ENCODE measurements around the gene PRSS22. TPM values are rescaled to one million over a fixed set of nuclear protein-coding genes. Genes with fewer than 3 reads are reported as not detected.

Gene PRSS22
- total RNA-seq, 1 donor, result not detected

DNA sequence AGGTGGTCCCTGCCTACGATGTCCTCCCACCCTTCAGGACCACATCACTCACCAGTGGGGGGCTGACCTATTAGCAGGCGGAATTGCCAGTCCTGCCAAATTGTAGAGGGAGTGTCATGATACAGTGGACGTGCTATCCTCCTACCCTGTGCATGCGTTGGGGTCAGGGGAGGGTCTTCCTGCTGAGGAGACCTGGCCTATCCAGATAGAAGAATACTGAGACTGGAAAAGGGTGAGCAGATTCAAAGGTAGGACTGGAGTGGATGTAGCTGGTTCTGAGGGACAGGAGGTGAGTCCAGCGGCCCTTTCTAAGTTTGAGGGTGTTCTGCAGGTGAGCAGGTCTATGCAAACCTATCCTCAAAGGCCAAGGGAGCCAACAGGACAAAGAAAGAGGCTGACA lies 51.7 kb downstream of the PRSS22 start:
- TF ChIP-seq, protein P1, sequence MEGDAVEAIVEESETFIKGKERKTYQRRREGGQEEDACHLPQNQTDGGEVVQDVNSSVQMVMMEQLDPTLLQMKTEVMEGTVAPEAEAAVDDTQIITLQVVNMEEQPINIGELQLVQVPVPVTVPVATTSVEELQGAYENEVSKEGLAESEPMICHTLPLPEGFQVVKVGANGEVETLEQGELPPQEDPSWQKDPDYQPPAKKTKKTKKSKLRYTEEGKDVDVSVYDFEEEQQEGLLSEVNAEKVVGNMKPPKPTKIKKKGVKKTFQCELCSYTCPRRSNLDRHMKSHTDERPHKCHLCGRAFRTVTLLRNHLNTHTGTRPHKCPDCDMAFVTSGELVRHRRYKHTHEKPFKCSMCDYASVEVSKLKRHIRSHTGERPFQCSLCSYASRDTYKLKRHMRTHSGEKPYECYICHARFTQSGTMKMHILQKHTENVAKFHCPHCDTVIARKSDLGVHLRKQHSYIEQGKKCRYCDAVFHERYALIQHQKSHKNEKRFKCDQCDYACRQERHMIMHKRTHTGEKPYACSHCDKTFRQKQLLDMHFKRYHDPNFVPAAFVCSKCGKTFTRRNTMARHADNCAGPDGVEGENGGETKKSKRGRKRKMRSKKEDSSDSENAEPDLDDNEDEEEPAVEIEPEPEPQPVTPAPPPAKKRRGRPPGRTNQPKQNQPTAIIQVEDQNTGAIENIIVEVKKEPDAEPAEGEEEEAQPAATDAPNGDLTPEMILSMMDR (IDR thresholded peaks at IDR 0.05; ENCODE audit: extremely low read depth, low read depth, low read length), result no peak
- Histone ChIP-seq H3K27ac (ENCODE audit: low read depth, low read length) (no peak overlapping the region), H3K27me3 (ENCODE audit: insufficient read depth, low read length) (peaks cover 21% of the 10 kb centered on the region), H3K36me3 (ENCODE audit: insufficient read depth, low read length) (no peaks in the 10 kb centered on the region), H2AFZ (ENCODE audit: low read length) (no peak overlapping the region), H3K4me2 (ENCODE audit: insufficient read depth, low read length) (no peak overlapping the region), H3K4me3 (ENCODE audit: insufficient read depth, low read length) (no peak overlapping the region), H4K20me1 (ENCODE audit: insufficient read depth, low read length) (no peaks in the 10 kb centered on the region), H3K79me2 (ENCODE audit: insufficient read depth, low read length) (no peaks in the 10 kb centered on the region), H3K9me3 (ENCODE audit: low read depth, low read length) (peaks cover 6% of the 10 kb centered on the region), H3K4me1 (ENCODE audit: insufficient read depth, low read length) (no peaks in the 10 kb centered on the region)
- peak; percentile 69 for DNase-seq (ENCODE audit: insufficient read length, low spot score, missing footprints)

DNA sequence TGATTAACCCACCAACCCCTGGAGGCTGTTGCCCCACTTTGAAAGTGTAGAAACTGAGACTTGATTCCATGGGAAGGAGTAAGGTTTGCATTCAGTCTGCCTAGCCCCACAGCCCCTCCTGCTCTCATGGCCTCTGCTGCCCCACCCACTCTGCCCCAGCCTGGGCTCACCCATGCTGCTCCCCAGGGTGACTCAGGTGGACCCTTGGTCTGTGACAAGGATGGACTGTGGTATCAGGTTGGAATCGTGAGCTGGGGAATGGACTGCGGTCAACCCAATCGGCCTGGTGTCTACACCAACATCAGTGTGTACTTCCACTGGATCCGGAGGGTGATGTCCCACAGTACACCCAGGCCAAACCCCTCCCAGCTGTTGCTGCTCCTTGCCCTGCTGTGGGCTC lies 53.2 kb downstream of the PRSS22 start:
- H4K20me1 ChIP-seq (ENCODE audit: insufficient read depth, low read length), result no peaks in the 10 kb centered on the region
- H3K27me3 ChIP-seq (ENCODE audit: insufficient read depth, low read length), result peaks cover 13% of the 10 kb centered on the region
- H3K27ac ChIP-seq (ENCODE audit: low read depth, low read length), result no peak overlapping the region
- H3K4me1 ChIP-seq (ENCODE audit: insufficient read depth, low read length), result no peaks in the 10 kb centered on the region
- H3K79me2 ChIP-seq (ENCODE audit: insufficient read depth, low read length), result no peaks in the 10 kb centered on the region
- H3K36me3 ChIP-seq (ENCODE audit: insufficient read depth, low read length), result no peaks in the 10 kb centered on the region
- H2AFZ ChIP-seq (ENCODE audit: low read length), result no peak overlapping the region
- TF ChIP-seq, protein P1 (IDR thresholded peaks at IDR 0.05; ENCODE audit: extremely low read depth, low read depth, low read length), result no peak
- no peak overlapping the region for H3K4me2 ChIP-seq (ENCODE audit: insufficient read depth, low read length)
- peaks cover 6% of the 10 kb centered on the region for H3K9me3 ChIP-seq (ENCODE audit: low read depth, low read length)
- DNase-seq (ENCODE audit: insufficient read length, low spot score, missing footprints), result peak; percentile 22
- H3K4me3 ChIP-seq (ENCODE audit: insufficient read depth, low read length), result no peak overlapping the region

DNA sequence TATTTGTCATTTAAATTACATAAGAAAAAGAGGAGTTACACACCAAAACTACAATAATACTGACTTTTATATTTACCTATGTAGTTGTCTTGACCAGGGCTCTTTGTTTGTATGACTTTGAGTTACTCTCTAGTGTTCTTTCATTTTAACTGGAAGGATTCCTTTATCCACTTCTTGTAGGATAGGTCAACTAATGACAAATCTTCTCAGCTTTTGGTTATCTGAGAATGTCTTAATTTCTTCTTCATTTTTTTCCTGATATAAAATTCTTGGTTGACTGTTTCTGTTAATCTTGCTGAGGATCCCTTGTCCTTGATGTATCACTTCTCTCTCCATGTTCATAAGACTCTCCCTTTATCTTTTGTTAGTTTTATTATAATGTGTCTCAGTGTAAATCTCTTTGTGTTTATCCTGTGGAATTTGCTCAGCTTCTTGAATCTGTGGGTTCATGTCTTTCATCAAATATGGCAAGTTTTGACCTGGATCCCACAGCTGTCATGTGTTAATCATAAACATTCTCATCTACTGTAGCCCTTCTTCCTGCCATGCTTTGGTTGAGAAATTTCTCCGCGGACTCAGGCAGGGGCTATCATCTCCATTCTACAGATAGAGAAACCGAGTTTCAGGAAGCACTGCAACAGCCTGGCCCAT lies 54.3 kb downstream of the PRSS22 start:
- H3K4me2 ChIP-seq (ENCODE audit: insufficient read depth, low read length), result no peak overlapping the region
- H3K79me2 ChIP-seq (ENCODE audit: insufficient read depth, low read length), result no peaks in the 10 kb centered on the region
- TF ChIP-seq, protein P1 (IDR thresholded peaks at IDR 0.05; ENCODE audit: extremely low read depth, low read depth, low read length), result no peak
- H3K9me3 ChIP-seq (ENCODE audit: low read depth, low read length), result peaks cover 6% of the 10 kb centered on the region
- no peaks in the 10 kb centered on the region for H3K4me1 ChIP-seq (ENCODE audit: insufficient read depth, low read length)
- no peaks in the 10 kb centered on the region for H4K20me1 ChIP-seq (ENCODE audit: insufficient read depth, low read length)
- H2AFZ ChIP-seq (ENCODE audit: low read length), result no peak overlapping the region
- no peaks in the 10 kb centered on the region for H3K36me3 ChIP-seq (ENCODE audit: insufficient read depth, low read length)
- H3K4me3 ChIP-seq (ENCODE audit: insufficient read depth, low read length), result no peak overlapping the region
- peaks cover 13% of the 10 kb centered on the region for H3K27me3 ChIP-seq (ENCODE audit: insufficient read depth, low read length)
- DNase-seq (ENCODE audit: insufficient read length, low spot score, missing footprints), result peak; percentile 58
- H3K27ac ChIP-seq (ENCODE audit: low read depth, low read length), result no peak overlapping the region

Other genes starting within 250 kb of the PRSS22 start
- 19.2 and 21.7 TPM in 2 replicates for gene KCTD5, start 175.6 kb downstream of the PRSS22 start, total RNA-seq
- gene PRSS27, start 137.9 kb downstream of the PRSS22 start, total RNA-seq, result 1.5 and 2.5 TPM in 2 replicates
- 56.8 and 62.2 TPM in 2 replicates for gene SRRM2, start 105.5 kb downstream of the PRSS22 start, total RNA-seq
- 173 and 195 TPM in 2 replicates for gene ELOB, start 80.9 kb downstream of the PRSS22 start, total RNA-seq
- not detected in 2 replicates for gene PRSS33, start 70.6 kb downstream of the PRSS22 start, total RNA-seq
- not detected in 2 replicates for gene PRSS41, start 59.7 kb downstream of the PRSS22 start, total RNA-seq
- gene PRSS21, start 40.9 kb downstream of the PRSS22 start, total RNA-seq, result not detected in 2 replicates
- gene ZG16B, start 27.9 kb downstream of the PRSS22 start, total RNA-seq, result 0.88 and 1.4 TPM in 2 replicates
- 38.7 and 43.6 TPM in 2 replicates for gene FLYWCH2, start 25.0 kb upstream of the PRSS22 start, total RNA-seq
- 48.3 and 56.5 TPM in 2 replicates for gene FLYWCH1, start 53.8 kb upstream of the PRSS22 start, total RNA-seq
- gene KREMEN2, start 106.1 kb upstream of the PRSS22 start, total RNA-seq, result not detected in 2 replicates
- 1.5 and 1.8 TPM in 2 replicates for gene PAQR4, start 111.2 kb upstream of the PRSS22 start, total RNA-seq
- gene PKMYT1, start 122.3 kb upstream of the PRSS22 start, total RNA-seq, result 1.4 and 2.1 TPM in 2 replicates
- gene CLDN9, start 154.8 kb upstream of the PRSS22 start, total RNA-seq, result not detected in 2 replicates
- under 0.01 TPM in 1 of 2 replicates, not detected in the other for gene CLDN6, start 160.0 kb upstream of the PRSS22 start, total RNA-seq
- 143 and 159 TPM in 2 replicates for gene TNFRSF12A, start 162.2 kb upstream of the PRSS22 start, total RNA-seq
- 20.3 and 21.2 TPM in 2 replicates for gene HCFC1R1, start 165.8 kb upstream of the PRSS22 start, total RNA-seq
- 21.8 and 23.5 TPM in 2 replicates for gene THOC6, start 165.9 kb upstream of the PRSS22 start, total RNA-seq
- 0.29 TPM in 1 of 2 replicates, not detected in the other for gene BICDL2, start 178.8 kb upstream of the PRSS22 start, total RNA-seq
- gene MMP25, start 188.4 kb upstream of the PRSS22 start, total RNA-seq, result under 0.01 TPM in 1 of 2 replicates, not detected in the other
- gene IL32, start 207.5 kb upstream of the PRSS22 start, total RNA-seq, result 0.72 TPM in 1 of 2 replicates, not detected in the other
- not detected in 2 replicates for gene ZSCAN10, start 241.1 kb upstream of the PRSS22 start, total RNA-seq

Measured in osteoblast (primary cell).